IPS-15b (cell line): ENCODE data around the gene SCO1.

Experiments
- H3K27me3 ChIP-seq: one replicate; pipeline ENCODE4 v1.6.1; 2013; ENCODE audit warnings: low read length; ENCODE audit not compliant: control insufficient read depth, insufficient read depth
- H3K36me3 ChIP-seq: one replicate; pipeline ENCODE4 v1.6.1; 2013; ENCODE audit warnings: low read length; ENCODE audit not compliant: control insufficient read depth, insufficient read depth
- H3K4me1 ChIP-seq: one replicate; pipeline ENCODE4 v1.6.1; 2013; ENCODE audit warnings: mild to moderate bottlenecking, low read length; ENCODE audit not compliant: control insufficient read depth, insufficient read depth
- H3K4me3 ChIP-seq: one replicate; pipeline ENCODE4 v1.5.1; 2013; ENCODE audit warnings: low read depth, low read length
- H3K9ac ChIP-seq: one replicate; pipeline ENCODE4 v1.6.1; 2013; ENCODE audit warnings: low read depth, mild to moderate bottlenecking, low read length
- H3K9me3 ChIP-seq: one replicate; pipeline ENCODE4 v1.6.1; 2013; ENCODE audit warnings: mild to moderate bottlenecking, low read length; ENCODE audit not compliant: control insufficient read depth, insufficient read depth

Gene SCO1

DNA sequence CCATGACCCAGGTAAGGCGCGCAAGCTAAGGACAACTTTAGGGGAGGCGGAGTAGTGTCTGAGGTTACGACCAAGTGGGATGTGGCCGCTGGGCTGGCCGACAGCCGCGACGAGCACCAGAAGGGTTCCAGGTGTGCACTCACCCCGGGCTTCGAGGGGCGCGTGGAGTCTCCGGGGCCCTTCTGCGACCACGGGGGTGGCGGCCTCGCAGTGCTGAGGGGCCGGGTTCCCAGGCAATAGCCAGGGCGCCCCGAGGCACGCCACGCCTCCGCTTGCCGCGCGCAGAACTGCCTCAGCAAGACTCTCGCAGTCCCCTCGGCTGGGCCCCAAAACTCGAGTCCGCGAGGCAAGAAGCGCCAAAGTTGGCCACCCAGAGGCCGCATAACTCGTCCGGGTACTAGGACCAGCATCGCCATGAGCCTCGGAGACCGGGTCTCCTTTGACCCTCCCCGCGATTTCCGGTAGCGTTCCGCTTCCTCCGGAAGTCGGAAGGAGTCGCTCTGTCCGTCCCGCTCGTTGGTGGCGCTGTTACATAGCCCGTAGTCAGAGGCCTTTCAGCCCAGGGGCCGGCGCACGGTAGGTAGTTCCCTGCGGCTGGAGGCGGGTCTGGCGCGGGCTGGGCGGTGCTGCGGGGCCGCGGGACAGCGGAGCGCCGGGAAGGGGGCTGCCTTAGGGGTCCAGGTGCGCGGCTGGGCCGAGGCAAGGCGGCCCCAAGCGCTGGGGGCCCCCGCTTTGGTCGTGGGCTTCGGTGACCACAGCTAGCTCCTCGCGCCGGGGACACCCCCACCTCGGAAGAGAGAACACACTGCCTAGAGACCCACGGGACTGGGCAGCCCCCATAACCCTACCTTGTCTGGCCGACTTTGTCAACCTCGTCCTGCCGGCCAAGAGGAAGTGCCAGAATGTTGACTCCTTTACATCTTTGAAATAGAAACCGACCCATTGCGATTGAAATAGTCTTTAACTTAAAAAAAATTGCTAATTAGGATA, at the start of gene SCO1, which contains the start of gene ADPRM:
Gene SCO1, minus strand, starts transcription at position 442 of the 990 bp plus-strand sequence. Its CDS starts 26 bp downstream, at position 416.
Gene ADPRM, plus strand, starts transcription at position 503 of the 990 bp plus-strand sequence. CDS start 7,333 bp downstream, outside the sequence.
- Histone ChIP-seq H3K27me3 (no peaks in the 10 kb centered on the region), H3K9ac (peak within 1 kb of the TSS; percentile 85), H3K4me1 (peaks cover 6% of the 10 kb centered on the region), H3K9me3 (no peaks in the 10 kb centered on the region), H3K36me3 (peaks cover 4% of the 10 kb centered on the region), H3K4me3 (peak within 1 kb of the TSS; percentile 93)

- Histone ChIP-seq H3K4me1 (peaks cover 5% of the 10 kb centered on the region), H3K9ac (no peak overlapping the region), H3K4me3 (no peak overlapping the region), H3K27me3 (no peaks in the 10 kb centered on the region), H3K9me3 (no peaks in the 10 kb centered on the region), H3K36me3 (no peaks in the 10 kb centered on the region)
Measured at GRCh38 chr17:10745231-10745630, 47.9 kb upstream of the SCO1 start.

DNA sequence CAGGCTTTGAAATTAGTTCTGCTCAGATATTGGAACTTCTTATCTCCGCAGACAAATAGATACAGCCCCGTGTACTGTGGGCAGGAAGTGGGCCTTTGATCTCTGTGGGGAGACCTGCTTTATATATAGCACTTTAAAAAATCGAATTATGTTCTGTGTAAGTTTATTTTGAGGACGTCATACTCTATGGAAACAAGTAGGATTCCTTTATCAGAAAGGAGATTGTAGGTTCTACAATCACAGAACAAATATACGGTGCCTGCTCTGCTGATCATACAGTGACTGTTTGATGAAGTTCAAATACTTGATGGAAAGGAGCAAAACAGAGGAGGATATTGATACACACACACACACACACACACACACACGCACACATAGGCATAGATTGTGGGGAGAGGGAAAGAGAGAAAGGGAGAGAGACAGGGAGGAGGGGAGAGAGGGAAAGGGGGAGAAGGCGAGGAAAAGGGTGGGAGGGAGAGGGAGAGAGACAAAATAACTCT, 47.2 kb upstream of the SCO1 start:
- Histone ChIP-seq H3K9me3 (no peaks in the 10 kb centered on the region), H3K9ac (no peak overlapping the region), H3K4me1 (peaks cover 5% of the 10 kb centered on the region), H3K36me3 (no peaks in the 10 kb centered on the region), H3K4me3 (no peak overlapping the region), H3K27me3 (no peaks in the 10 kb centered on the region)

- Histone ChIP-seq H3K9me3 (no peaks in the 10 kb centered on the region), H3K4me3 (no peak overlapping the region), H3K4me1 (peaks cover 3% of the 10 kb centered on the region), H3K36me3 (no peaks in the 10 kb centered on the region), H3K9ac (no peak overlapping the region), H3K27me3 (no peaks in the 10 kb centered on the region)
Measured at GRCh38 chr17:10743316-10744009, 46.1 kb upstream of the SCO1 start.

- no peaks in the 10 kb centered on the region for H3K9me3 ChIP-seq
- no peak overlapping the region for H3K4me3 ChIP-seq
- H3K4me1 ChIP-seq: no peaks in the 10 kb centered on the region
- no peak overlapping the region for H3K9ac ChIP-seq
- H3K27me3 ChIP-seq: no peaks in the 10 kb centered on the region
- no peaks in the 10 kb centered on the region for H3K36me3 ChIP-seq
Measured at GRCh38 chr17:10742431-10742830, 45.1 kb upstream of the SCO1 start.

DNA sequence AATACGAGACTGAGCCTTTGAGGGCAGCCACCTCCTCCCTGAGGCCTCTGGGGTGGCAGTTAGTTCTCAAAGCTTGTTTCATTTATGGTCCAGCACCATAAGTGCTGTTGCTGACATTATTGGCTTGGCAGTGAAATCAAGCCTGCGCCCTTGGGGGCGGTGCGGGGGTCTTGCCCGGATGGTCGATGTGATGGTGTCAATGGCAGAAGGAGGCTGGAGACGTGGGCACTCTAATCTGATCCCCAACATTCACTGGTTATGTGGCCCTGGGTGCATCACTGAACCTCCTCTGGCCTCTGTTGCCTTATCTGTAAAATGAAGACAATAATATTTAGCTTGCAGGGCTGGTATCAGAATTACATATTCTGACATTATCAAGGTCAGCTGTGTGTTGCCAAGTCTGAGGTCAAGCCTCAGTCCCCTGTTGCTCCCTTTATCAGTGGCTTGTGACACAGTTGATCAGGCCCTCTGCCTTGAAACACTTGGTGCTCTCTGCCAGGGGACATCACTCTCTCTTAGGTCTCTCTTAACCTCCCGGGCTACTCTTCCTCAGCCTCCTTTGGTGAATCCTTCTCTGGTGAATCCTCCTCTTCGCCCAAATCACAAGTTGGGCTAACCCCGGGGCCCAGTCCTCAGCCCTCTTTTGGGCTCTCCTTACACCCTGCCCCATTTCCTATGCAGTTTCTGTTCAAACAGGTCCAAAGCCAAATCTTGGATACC, 44.2 kb upstream of the SCO1 start:
- H3K27me3 ChIP-seq: no peaks in the 10 kb centered on the region
- H3K36me3 ChIP-seq: no peaks in the 10 kb centered on the region
- H3K9me3 ChIP-seq: no peaks in the 10 kb centered on the region
- no peak overlapping the region for H3K4me3 ChIP-seq
- no peak overlapping the region for H3K9ac ChIP-seq
- no peaks in the 10 kb centered on the region for H3K4me1 ChIP-seq

- H3K9ac ChIP-seq: no peak overlapping the region
- H3K36me3 ChIP-seq: no peaks in the 10 kb centered on the region
- no peaks in the 10 kb centered on the region for H3K27me3 ChIP-seq
- H3K9me3 ChIP-seq: no peaks in the 10 kb centered on the region
- H3K4me3 ChIP-seq: no peak overlapping the region
- no peaks in the 10 kb centered on the region for H3K4me1 ChIP-seq
Measured at GRCh38 chr17:10739386-10739785, 42.1 kb upstream of the SCO1 start.

DNA sequence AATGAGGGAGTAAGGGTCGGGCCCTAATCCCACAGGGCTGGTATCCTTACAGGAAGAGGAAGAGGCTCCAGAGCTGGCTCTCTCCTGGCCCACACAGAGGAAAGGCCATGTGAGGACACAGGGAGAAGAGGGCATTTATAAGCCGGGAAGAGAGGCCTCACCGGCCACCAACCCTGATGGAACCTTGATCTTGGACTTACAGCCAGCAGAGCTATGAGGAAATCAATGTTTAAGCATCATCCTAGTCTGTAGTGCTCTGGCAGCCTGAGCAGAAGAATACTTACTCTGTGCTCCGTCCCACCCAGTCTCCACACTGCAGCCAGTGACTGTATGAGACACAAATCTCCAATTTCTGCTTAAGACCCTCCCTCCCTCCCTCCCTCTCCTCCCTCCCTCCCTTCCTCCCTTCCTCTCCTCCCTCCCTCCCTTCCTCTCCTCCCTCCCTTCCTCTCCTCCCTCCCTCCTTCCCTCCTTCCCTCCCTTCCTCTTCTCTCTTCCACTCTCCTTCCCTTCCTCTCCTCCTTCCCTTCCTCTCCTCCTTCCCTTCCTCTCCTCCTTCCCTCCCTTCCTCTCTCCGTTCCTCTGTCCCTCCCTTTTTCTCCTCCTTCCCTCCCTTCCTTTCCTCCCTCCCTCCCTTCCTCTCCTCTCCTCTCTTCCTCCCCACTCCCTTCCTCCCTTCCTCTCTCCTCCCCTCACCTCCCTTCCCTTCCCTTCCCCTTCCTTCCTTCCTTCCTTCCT, 41.4 kb upstream of the SCO1 start:
- no peak overlapping the region for H3K9ac ChIP-seq
- no peaks in the 10 kb centered on the region for H3K36me3 ChIP-seq
- no peak overlapping the region for H3K4me3 ChIP-seq
- H3K9me3 ChIP-seq: no peaks in the 10 kb centered on the region
- no peaks in the 10 kb centered on the region for H3K27me3 ChIP-seq
- no peaks in the 10 kb centered on the region for H3K4me1 ChIP-seq

DNA sequence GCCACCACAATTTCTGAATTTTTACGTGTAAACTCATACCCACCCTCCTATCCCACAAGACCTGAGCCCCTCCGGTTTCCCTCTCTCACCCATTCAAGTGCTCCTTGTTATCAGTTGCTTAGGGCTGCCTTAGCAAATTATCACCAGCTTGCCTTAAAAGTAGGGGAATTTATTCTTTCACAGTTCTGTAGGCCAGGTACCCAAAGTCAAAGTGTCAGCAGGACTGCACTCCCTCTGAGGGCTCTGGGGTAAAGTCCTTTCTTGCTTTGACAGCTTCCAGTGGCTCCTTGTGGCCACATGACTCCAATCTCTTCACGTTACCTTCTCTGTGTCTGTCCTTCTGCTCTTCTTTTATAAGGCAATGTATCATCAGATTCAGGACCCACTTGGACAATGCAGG, 40.4 kb upstream of the SCO1 start:
- H3K4me3 ChIP-seq: no peak overlapping the region
- H3K4me1 ChIP-seq: no peaks in the 10 kb centered on the region
- no peaks in the 10 kb centered on the region for H3K9me3 ChIP-seq
- no peaks in the 10 kb centered on the region for H3K36me3 ChIP-seq
- peaks cover 2% of the 10 kb centered on the region for H3K27me3 ChIP-seq
- no peak overlapping the region for H3K9ac ChIP-seq

- H3K36me3 ChIP-seq: no peaks in the 10 kb centered on the region
- no peak overlapping the region for H3K9ac ChIP-seq
- no peaks in the 10 kb centered on the region for H3K9me3 ChIP-seq
- H3K27me3 ChIP-seq: peaks cover 2% of the 10 kb centered on the region
- no peaks in the 10 kb centered on the region for H3K4me1 ChIP-seq
- H3K4me3 ChIP-seq: no peak overlapping the region
Measured at GRCh38 chr17:10737168-10737622, 39.9 kb upstream of the SCO1 start.

GRCh38 chr17:10735821-10736220, 38.5 kb upstream of the SCO1 start:
- Histone ChIP-seq H3K27me3 (peaks cover 2% of the 10 kb centered on the region), H3K9me3 (no peaks in the 10 kb centered on the region), H3K36me3 (no peaks in the 10 kb centered on the region), H3K9ac (no peak overlapping the region), H3K4me1 (peaks cover 6% of the 10 kb centered on the region), H3K4me3 (no peak overlapping the region)
